UCSD-AML1 (cell line): Measurements from ENCODE around the gene FAM72A.
"Not testable (repeated sequence)": the region's sequence is repeated elsewhere in the genome, so short reads cannot be mapped to it uniquely, and the experiment has no call there.

Experiments
- DNase-seq: peaks from one replicate; lab custom pipeline; 2025; ENCODE audit not compliant: unreplicated experiment; lab: John Stamatoyannopoulos, UW

The FAM72A gene

DNA sequence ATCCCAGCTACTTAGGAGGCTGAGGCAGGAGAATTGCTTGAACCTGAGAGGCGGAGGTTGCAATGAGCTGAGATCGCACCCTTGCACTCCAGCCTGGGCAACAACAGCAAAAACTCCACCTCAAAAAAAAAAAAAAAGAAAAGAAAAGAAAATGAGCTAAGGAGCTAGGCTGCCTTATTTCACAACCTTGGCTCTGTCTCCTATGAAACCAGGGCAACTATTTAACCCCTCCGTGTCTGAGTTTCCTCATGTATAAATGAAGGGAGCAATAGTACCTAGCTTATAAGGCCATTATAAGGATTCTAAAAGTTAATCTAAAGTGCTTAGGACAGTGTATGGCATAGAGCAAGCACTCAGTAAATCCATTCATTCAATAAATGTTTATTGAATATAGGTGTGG is 32.8 kb downstream of the FAM72A start:
- not testable (repeated sequence) for DNase-seq

DNA sequence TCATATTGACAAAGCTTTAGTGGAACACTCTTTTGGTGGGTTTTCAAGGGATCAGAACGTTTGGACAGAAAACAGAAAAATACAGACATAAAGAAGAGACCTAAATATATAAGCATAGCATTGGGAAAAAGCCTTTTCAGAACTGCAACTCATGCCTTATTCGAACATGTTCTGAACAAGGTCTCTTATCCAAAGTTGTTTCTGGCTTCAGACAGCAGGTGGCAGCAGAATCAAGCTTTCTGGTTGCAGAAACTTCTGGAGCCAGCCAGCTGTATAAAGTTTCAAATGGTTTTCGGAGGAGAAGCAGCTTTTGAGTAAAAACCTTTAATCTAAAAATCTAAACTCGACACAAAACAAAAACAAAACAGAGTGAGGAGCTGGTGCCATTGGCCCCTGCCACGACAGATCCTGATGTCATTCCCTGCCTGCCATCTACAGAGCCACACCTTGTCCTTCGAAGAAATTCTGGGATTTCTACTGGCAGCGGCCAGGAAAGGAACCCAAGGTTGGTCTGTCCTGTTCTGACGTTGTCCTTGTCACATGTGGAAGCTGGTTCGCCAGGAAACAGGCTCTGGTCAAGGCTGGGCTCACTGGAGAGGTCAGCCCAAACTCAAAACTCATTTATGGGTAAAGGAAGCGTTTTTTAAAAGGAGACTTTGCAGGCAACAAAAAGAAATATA is 35.1 kb downstream of the FAM72A start:
- DNase-seq: not testable (repeated sequence)

DNA sequence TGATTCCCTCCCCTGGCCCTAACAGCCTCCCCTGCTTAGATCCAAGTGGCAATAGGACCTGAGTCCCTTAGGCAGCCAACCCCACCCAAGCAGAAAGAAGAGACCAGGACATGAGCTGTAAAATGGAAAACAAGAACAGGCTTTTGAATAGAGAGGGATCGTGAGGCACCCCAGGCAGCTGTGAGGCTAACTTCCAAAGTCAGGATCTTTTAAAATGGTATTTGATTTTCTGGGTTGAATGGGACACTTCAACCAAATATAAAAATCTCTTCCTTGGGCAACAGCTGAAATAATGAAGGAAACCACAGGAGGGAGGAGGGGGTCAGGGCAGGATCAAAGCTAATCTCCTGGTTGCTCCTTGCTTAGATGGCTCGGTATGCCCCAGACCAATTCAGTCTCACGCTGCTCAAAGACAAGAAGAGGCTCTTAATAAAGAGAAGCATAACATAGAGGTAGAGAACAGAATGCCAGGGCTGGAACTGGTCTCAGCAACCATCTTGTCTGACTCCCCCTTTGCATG is 56.8 kb downstream of the FAM72A start:
- no peak for DNase-seq

DNA sequence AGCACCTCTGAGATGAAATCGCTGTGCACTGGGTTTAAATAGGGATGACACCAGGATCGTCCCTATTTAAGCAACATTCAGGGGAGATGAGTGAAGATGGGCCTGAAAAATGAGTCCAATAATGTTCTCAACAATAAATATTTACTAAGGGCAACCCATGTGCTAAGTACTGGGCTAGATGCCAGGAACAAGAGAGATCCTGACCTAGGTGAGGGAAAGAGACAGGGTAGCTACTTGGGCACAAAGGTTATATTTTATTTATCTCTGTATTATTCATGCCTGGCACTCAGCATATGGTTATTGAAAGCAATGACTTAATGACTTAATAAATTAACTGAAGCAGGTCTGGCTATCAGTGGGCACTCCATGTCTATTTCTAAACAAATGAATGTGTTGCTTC is 58.0 kb downstream of the FAM72A start:
- no peak for DNase-seq

DNA sequence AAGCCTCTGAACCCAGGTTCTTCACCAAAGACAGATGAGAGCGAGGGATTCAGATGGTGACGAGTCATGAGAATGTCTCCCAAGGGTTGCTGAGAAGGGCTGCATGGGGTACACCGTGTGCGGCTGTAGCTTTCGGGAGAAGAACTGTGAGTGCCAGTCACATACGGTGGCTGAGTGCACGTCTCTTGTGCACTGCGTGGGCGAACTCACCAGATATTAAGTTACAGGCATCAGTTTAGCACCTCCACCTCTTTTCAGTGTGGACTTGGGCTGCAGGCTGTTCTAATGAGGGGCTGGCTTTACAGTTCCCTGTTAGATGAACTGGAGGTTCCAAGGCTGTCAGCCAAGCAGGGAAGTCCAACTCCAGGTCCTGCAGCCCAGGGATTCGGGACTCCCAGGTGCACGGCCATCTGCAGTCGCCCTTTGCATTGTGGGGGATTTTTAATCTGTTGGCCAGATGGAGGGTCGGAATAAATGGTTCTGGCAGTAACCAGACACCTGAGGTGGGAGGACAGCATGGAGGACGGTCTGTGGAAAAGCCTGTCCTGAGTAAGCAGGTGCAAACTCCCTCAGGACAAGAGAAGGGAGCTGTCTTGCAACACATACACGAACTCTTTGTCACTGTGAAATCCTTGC is 59.0 kb downstream of the FAM72A start:
- no peak for DNase-seq

DNA sequence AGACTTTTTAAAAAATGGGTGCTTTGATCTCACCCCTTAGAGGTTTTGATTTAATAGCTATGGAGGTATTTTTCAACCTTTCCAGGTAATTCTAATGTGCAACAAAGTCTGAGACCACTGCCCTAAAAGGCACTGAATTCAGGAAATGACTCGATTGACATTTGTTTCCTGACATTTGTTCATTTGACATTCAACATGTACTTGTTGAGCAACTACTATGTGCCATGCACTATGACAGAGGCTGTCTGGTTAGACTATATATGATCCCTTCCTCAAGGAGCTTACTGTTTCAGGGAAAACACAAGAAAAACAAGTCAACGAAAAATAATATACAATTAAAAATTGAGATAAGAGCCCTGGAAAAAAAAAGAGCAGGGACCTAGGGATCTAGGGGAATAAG is 59.9 kb downstream of the FAM72A start:
- no peak for DNase-seq

DNA sequence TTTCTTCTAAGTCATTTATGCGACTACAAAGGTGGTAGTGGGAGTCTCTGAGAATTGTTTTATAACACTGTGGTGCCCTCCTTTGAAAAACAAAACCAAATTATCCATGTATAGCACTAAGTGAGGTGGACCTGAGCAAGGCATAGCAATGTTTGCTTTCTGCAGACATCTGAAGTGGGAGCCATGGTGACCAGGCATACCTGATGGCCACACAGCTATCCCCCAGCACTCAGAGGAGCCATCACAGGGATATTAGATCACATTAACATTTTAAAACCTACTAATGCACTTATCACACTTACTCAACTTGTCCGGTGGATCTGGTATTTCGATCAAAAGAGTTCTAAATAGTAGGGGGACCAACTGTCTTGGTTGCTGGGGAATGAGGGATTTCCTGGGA is 60.6 kb downstream of the FAM72A start:
- no peak for DNase-seq

DNA sequence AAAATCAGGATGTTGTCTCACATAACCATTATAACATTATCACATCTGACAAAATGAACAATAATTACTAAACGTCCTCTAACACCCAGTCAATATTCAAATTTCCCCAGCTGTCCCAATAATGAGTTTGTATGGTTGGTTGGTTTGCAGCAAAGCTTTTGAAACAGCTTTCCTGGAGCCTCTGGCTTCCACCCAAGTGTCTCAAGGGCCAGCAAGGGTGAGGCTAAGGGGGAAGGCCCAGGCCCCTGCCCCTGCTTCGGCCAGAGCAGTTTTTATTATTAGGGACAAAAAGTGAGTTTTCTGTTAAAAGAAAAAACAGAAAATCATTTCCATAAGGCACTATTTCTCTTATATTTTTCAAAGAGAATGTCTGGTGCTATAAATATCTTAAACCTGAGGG is 66.4 kb downstream of the FAM72A start:
- no peak for DNase-seq
